Suprapubic skin (tissue), 4 donors: ENCODE data around the gene ZNF296. TPM values are rescaled to one million over a fixed set of nuclear protein-coding genes. Genes with fewer than 3 reads are reported as not detected.

Experiments used
- DNase-seq, 2 donors: peaks; one replicate each; pipeline ENCODE4 v3.0.0-alpha.2; 2019; ENCODE audit warnings: low spot score in 2 of 2
- H3K27ac ChIP-seq: fragments of 200-600 bp; sonication (generic); one replicate; pipeline ENCODE4 v1.5.1; 2019
- H3K27me3 ChIP-seq: fragments of 200-600 bp; sonication (generic); one replicate; pipeline ENCODE4 v1.5.1; 2019
- H3K36me3 ChIP-seq: fragments of 200-600 bp; sonication (generic); one replicate; pipeline ENCODE4 v1.5.1; 2019
- H3K4me1 ChIP-seq: fragments of 200-600 bp; sonication (generic); one replicate; pipeline ENCODE4 v1.5.1; 2019
- H3K4me3 ChIP-seq: fragments of 200-600 bp; sonication (generic); one replicate; pipeline ENCODE4 v1.5.1; 2019; ENCODE audit warnings: mild to moderate bottlenecking
- H3K9me3 ChIP-seq: fragments of 200-600 bp; sonication (generic); one replicate; pipeline ENCODE4 v1.5.1; 2019
- EP300 ChIP-seq: sonication (generic); formaldehyde crosslinking; IDR thresholded peaks from one replicate; pipeline ENCODE4 v1.6.1; 2017; ENCODE audit warnings: antibody characterized with exemption
- POLR2A ChIP-seq, 2 donors: fragments of 450-650 bp; IDR thresholded peaks; one replicate each; pipeline ENCODE4 v1.6.1; 2017; ENCODE audit warnings: antibody characterized with exemption in 2 of 2, mild to moderate bottlenecking in 2 of 2, moderate library complexity in 2 of 2
- POLR2AphosphoS5 ChIP-seq, 3 donors: sonication (generic); formaldehyde crosslinking; IDR thresholded peaks; one replicate each; pipeline ENCODE4 v1.6.1; 2017; ENCODE audit warnings: antibody characterized with exemption in 3 of 3
- WGBS: methylation state at CpG from one replicate; pipeline ENCODE4 v1.1.5; 2018; 5-methylcytosine and 5-hydroxymethylcytosine counted together
- total RNA-seq, 4 donors: library from RNA; depleted of rRNA; stranded (reverse); fragments of >200 nt; gene quantifications; one replicate each; pipeline ENCODE4 v1.1.0, GENCODE V29; 2016
- TF ChIP-seq, protein P1 (sequence below), 2 donors: fragments of 200-600 bp in 1 of 2; fragments of 450-650 bp in 1 of 2; sonication (generic) in 1 of 2; IDR thresholded peaks; one replicate each; pipeline ENCODE4 v1.5.1; 2016 to 2019; ENCODE audit warnings: antibody characterized with exemption in 2 of 2, mild to moderate bottlenecking in 1 of 2, moderate library complexity in 1 of 2

ZNF296 gene
- total RNA-seq, 4 donors from 2014 or later, result 4.3 to 5.8 (median 4.9) TPM

- peaks cover 82% of the 10 kb centered on the region for H3K36me3 ChIP-seq
- 55% methylated on average over 13 of the region's 13 CpGs for WGBS
- no peak overlapping the region for H3K4me3 ChIP-seq
- no peaks in the 10 kb centered on the region for H3K9me3 ChIP-seq
- peak overlapping the region; percentile 31 for H3K27ac ChIP-seq
- TF ChIP-seq EP300 (no peak), POLR2A (IDR thresholded peaks at IDR 0.05) (no peak), POLR2AphosphoS5 (IDR thresholded peaks at IDR 0.05) (no peak)
- TF ChIP-seq, protein P1, sequence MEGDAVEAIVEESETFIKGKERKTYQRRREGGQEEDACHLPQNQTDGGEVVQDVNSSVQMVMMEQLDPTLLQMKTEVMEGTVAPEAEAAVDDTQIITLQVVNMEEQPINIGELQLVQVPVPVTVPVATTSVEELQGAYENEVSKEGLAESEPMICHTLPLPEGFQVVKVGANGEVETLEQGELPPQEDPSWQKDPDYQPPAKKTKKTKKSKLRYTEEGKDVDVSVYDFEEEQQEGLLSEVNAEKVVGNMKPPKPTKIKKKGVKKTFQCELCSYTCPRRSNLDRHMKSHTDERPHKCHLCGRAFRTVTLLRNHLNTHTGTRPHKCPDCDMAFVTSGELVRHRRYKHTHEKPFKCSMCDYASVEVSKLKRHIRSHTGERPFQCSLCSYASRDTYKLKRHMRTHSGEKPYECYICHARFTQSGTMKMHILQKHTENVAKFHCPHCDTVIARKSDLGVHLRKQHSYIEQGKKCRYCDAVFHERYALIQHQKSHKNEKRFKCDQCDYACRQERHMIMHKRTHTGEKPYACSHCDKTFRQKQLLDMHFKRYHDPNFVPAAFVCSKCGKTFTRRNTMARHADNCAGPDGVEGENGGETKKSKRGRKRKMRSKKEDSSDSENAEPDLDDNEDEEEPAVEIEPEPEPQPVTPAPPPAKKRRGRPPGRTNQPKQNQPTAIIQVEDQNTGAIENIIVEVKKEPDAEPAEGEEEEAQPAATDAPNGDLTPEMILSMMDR (IDR thresholded peaks at IDR 0.05), result no peak
- DNase-seq, result no peak
- H3K27me3 ChIP-seq, result no peaks in the 10 kb centered on the region
- H3K4me1 ChIP-seq, result peaks cover 28% of the 10 kb centered on the region
Measured at GRCh38 chr19:45069056-45069455, 7.2 kb downstream of the ZNF296 start.

DNA sequence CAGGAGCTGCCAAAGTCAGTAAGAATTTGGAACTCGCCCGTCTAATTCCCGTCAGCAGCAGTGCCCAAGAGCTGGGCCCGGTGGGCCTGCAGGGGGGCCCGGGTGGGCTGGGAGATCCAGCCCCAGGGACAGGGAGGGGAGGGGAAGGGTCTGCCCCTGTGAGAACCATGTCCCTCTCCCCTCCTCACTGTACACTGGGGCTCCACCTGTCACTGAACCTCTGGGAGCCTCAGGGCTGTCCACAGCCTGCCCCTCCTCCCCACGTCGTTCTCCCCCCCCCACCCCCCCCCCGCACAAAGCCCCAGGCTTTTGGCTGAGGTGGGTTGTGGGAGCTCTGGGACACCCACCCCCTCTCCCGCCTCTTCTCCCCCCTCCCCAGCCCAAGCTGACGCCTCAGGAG lies 8.2 kb downstream of the ZNF296 start:
- Histone ChIP-seq H3K4me1 (peaks cover 28% of the 10 kb centered on the region), H3K36me3 (peaks cover 91% of the 10 kb centered on the region), H3K4me3 (no peak overlapping the region), H3K27me3 (no peaks in the 10 kb centered on the region), H3K9me3 (no peaks in the 10 kb centered on the region), H3K27ac (no peak overlapping the region)
- DNase-seq, result no peak
- WGBS, result 82% methylated on average over 6 of the region's 10 CpGs
- TF ChIP-seq POLR2A (IDR thresholded peaks at IDR 0.05) (no peak), EP300 (no peak)

DNA sequence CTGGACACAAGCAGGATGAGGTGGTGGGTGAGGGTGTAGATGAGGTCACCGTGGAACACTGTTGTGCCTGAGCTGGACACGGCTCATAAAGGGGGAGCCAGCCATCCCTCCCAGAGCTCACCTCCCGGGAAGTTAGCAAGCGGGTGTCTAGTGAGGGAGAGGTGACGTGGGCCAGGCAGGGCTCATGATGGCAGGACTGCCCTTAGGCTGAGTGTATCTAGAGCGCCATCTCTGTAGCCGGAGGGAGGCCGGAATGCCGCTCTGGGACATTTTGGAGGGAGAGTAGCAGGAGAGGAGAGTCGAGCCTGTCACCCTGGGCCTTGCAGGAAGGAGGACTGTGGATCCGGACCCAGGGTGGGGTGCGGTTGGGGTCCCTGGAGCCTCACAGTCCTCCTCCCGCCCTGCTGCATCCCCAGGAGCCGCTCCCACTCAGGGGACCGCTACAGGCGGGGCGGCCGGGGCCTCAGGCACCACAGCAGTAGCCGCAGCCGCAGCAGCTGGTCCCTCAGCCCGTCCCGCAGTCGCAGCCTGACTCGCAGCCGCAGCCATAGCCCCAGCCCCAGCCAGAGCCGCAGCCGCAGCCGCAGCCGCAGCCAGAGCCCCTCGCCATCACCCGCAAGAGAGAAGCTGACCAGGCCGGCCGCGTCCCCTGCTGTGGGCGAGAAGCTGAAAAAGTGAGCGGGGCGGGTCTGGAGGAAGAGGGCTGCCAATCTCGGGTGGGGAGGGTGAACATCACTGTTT lies 9.2 kb downstream of the ZNF296 start:
- TF ChIP-seq EP300 (no peak), POLR2AphosphoS5 (IDR thresholded peaks at IDR 0.05) (no peak), POLR2A (IDR thresholded peaks at IDR 0.05) (no peak)
- TF ChIP-seq, protein P1 (IDR thresholded peaks at IDR 0.05), result no peak
- Histone ChIP-seq H3K4me3 (no peak overlapping the region), H3K4me1 (peaks cover 18% of the 10 kb centered on the region), H3K27ac (no peak overlapping the region), H3K36me3 (peaks cover 94% of the 10 kb centered on the region), H3K27me3 (no peaks in the 10 kb centered on the region), H3K9me3 (no peaks in the 10 kb centered on the region)
- WGBS, result 95% methylated on average over 26 of the region's 38 CpGs
- DNase-seq, result no peak

DNA sequence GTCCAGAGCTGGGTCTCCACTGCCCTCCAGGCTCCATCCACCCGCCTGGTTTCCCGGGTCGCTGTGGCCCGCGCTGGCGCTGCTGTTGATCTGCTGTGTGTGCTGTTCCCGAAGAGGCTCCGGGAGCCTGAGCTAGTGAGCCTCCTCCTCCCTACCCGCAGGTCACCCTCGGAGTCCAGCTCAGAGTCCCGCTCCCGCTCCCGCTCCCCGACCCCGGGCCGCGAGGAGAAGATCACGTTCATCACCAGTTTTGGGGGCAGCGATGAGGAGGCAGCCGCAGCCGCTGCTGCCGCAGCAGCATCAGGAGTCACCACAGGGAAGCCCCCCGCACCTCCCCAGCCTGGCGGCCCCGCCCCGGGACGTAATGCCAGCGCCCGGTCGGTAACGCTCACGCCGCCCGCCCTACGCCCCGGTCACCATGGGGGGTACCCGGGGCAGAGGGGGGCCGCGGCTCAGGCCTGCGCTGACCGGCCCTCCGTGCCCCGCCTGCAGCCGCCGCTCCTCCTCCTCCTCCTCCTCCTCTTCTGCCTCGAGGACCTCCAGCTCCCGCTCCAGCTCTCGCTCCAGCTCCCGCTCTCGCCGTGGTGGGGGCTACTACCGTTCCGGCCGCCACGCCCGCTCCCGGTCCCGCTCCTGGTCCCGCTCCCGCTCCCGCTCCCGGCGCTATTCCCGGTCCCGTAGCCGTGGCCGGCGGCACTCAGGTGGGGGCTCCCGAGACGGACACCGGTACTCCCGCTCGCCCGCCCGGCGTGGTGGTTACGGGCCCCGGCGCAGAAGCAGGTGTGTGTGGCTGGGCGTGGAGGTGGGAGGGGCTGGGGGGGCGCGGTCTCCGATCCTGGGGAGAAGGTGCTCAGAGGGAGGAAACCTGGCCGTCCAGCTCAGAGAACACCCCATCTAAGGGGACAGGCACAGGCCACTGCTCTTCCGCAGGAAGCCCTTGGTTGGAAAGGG lies 12.2 kb downstream of the ZNF296 start:
- Histone ChIP-seq H3K27me3 (no peaks in the 10 kb centered on the region), H3K9me3 (no peaks in the 10 kb centered on the region), H3K27ac (no peak overlapping the region), H3K4me3 (no peak overlapping the region), H3K36me3 (peaks cover 95% of the 10 kb centered on the region), H3K4me1 (peaks cover 6% of the 10 kb centered on the region)
- no peak for TF ChIP-seq POLR2AphosphoS5 (IDR thresholded peaks at IDR 0.05)
- TF ChIP-seq, protein P1 (IDR thresholded peaks at IDR 0.05), result no peak
- TF ChIP-seq POLR2A (IDR thresholded peaks at IDR 0.05), result no peak
- 97% methylated on average over 70 of the region's 85 CpGs for WGBS
- no peak for DNase-seq

GRCh38 chr19:45061965-45062364 lies 14.3 kb downstream of the ZNF296 start:
- Histone ChIP-seq H3K36me3 (peaks cover 95% of the 10 kb centered on the region), H3K27me3 (no peaks in the 10 kb centered on the region), H3K4me3 (no peak overlapping the region), H3K27ac (no peak overlapping the region), H3K9me3 (no peaks in the 10 kb centered on the region), H3K4me1 (peaks cover 4% of the 10 kb centered on the region)
- no peak for DNase-seq
- 87% methylated on average over 4 of the region's 4 CpGs for WGBS
- TF ChIP-seq POLR2A (IDR thresholded peaks at IDR 0.05) (no peak), POLR2AphosphoS5 (IDR thresholded peaks at IDR 0.05) (no peak), EP300 (no peak)
- TF ChIP-seq, protein P1 (IDR thresholded peaks at IDR 0.05), result no peak
